K562 (cell line): ENCODE data around the gene MIX23. TPM values are rescaled to one million over a fixed set of nuclear protein-coding genes. Genes with fewer than 3 reads are reported as not detected.

Experiments
- CEBPB ChIP-seq: fragments of 450-650 bp; IDR thresholded peaks from 2 replicates; pipeline ENCODE4 v1.6.1; 2016; ENCODE audit warnings: missing genetic modification characterization, missing compliant biosample characterization
- DNMT1 ChIP-seq: fragments of 450-650 bp; IDR thresholded peaks from 2 replicates; pipeline ENCODE4 v1.6.1; 2016; ENCODE audit warnings: antibody characterized with exemption, mild to moderate bottlenecking
- FOXM1 ChIP-seq, 2 experiments: fragments of 450-650 bp in 1 of 2; sonication (generic) in 1 of 2; formaldehyde crosslinking in 1 of 2; IDR thresholded peaks; 2 replicates each; pipeline versions ENCODE4 v1.6.1 to v1.9.0; 2017 to 2022; ENCODE audit warnings: low read depth in 2 of 2, mild to moderate bottlenecking in 2 of 2, missing genetic modification reagents in 1 of 2, moderate library complexity in 1 of 2
- FUS ChIP-seq: fragments of 200-400 bp; formaldehyde crosslinking; optimal IDR thresholded peaks from 2 replicates; pipeline ENCODE3; 2017; ENCODE audit warnings: low read depth, low read length
- MIER1 ChIP-seq: fragments of 450-650 bp; IDR thresholded peaks from 2 replicates; pipeline ENCODE4 v1.6.1; 2016; ENCODE audit warnings: antibody characterized with exemption, mild to moderate bottlenecking, low read depth
- RFX5 ChIP-seq: IDR thresholded peaks from 2 replicates; pipeline ENCODE4 v1.6.1; 2011; ENCODE audit warnings: low read depth, mild to moderate bottlenecking, improper control_type of control experiment, low read length
- TFAM ChIP-seq: fragments of 250-450 bp; sonication (Bioruptor Pico); conservative IDR thresholded peaks from 2 replicates; pipeline ENCODE4 v1.5.0; 2021; ENCODE audit warnings: mild to moderate bottlenecking, moderate library complexity
- TSC22D4 ChIP-seq: fragments of 450-650 bp; IDR thresholded peaks from 2 replicates; pipeline ENCODE4 v1.6.1; 2016; ENCODE audit warnings: missing genetic modification characterization, missing biosample characterization, control low read depth
- ZNF143 ChIP-seq: sonication (generic); formaldehyde crosslinking; IDR thresholded peaks from 2 replicates; pipeline ENCODE4 v1.9.0; 2022; ENCODE audit warnings: mild to moderate bottlenecking, missing genetic modification reagents
- ZNF175 ChIP-seq: fragments of 200-800 bp; sonication (Bioruptor generic); IDR thresholded peaks from 2 replicates; pipeline ENCODE4 v1.6.1; 2016; ENCODE audit warnings: low read depth, mild to moderate bottlenecking, missing genetic modification characterization, missing compliant biosample characterization
- ZNF695 ChIP-seq: fragments of 450-650 bp; formaldehyde crosslinking; IDR thresholded peaks from 2 replicates; pipeline ENCODE4 v1.4.0; 2020; ENCODE audit warnings: mild to moderate bottlenecking, moderate library complexity
- polyA plus RNA-seq, 8 experiments: library from polyadenylated mRNA; depleted of rRNA in 4 of 8; stranded (reverse) in 5 of 8; unstranded in 3 of 8; fragments of >200 nt; fragmentation: Nextera tagmentation in 2 of 8; fragmentation: Illumina TruSeq in 1 of 8; extraction: Ambion mirVana in 2 of 8; extraction: Trizol in 1 of 8; gene quantifications; 2 replicates each; pipeline versions ENCODE4 v1.2.1 to v1.2.3, GENCODE V29; 2011 to 2014; ENCODE audit warnings: inconsistent platforms in 1 of 8, missing spikeins in 1 of 8
- total RNA-seq, 7 experiments: library from RNA; depleted of rRNA in 6 of 7; stranded (reverse); fragments of >200 nt in 6 of 7; fragmentation: Illumina TruSeq in 2 of 7; extraction: Trizol in 2 of 7; gene quantifications; 2 replicates each; pipeline versions ENCODE4 v1.2.1 to v1.2.3, GENCODE V29; 2011 to 2021; ENCODE audit warnings: low replicate concordance in 1 of 7
- TF ChIP-seq, protein P1 (sequence below), 3 experiments: IDR thresholded peaks in 2 of 3; conservative IDR thresholded peaks in 1 of 3; 2 replicates each; pipeline ENCODE4 v1.5.1; 2011 to 2012; ENCODE audit warnings: low read length in 3 of 3, mild to moderate bottlenecking in 3 of 3, control low read depth in 2 of 3, improper control_type of control experiment in 1 of 3, inconsistent platforms in 1 of 3, low read depth in 1 of 3, mixed read lengths in 1 of 3, moderate library complexity in 1 of 3; ENCODE audit not compliant: insufficient read depth in 2 of 3
- TF ChIP-seq, protein P2 (sequence below): fragments of 450-650 bp; conservative IDR thresholded peaks from 2 replicates; pipeline ENCODE4 v1.6.1; 2016; ENCODE audit warnings: missing genetic modification characterization, low read depth, mild to moderate bottlenecking, control low read depth, missing compliant biosample characterization
- TF ChIP-seq, protein P3 (sequence below): fragments of 450-650 bp; IDR thresholded peaks from one replicate; pipeline ENCODE4 v1.6.1; 2018; ENCODE audit warnings: mild to moderate bottlenecking, moderate library complexity; ENCODE audit not compliant: partially characterized antibody

Gene MIX23
- total and polyA plus RNA-seq, 9 of the 15 experiments (the other 6 are each of a cell fraction or from before 2014, with no cell fraction given): 45.5 to 185 (median 106) TPM

DNA sequence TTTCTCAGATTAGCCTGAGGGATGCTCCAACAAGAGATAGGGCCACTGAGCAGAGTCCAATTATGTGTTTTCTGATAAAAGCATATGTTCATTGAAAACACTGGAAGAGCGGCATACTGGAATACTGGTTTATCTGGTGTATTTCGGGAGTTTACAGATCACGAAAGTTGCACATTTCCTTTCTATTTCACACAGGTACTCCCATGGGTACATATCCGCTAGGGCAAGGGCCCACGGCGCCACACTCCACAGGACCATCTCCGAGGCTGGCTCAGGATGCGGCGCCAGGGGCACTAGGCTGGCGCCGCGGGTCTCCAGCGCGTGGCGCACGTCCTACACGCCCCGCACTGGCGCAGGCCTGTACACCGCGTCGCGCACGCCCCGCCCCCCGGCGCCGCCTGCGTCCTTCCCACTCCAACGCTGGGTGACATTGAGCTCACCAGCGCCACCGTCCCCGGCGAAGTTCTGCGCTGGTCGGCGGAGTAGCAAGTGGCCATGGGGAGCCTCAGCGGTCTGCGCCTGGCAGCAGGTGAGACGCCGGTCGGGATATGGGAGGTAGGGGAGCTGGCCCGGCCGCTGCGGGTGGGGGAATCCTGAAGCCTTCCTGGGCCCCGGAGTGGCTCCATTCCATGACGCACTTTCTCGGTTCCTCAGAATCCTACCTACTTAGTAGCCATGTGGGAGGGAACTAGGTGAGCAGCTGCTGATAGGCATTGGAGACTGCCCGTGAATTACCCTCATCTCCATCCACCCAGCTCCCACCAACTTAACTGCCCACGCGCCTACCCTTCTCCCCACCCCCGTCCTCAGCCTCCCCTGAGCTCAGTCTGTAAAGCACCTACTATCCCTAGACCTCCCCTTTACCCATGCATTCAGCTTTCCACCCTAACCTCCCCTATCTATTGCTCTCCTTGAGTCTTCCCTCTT is 1.0 kb upstream of the MIX23 start, which contains the start of gene FAM162A (continued):
- TF ChIP-seq, protein P1, sequence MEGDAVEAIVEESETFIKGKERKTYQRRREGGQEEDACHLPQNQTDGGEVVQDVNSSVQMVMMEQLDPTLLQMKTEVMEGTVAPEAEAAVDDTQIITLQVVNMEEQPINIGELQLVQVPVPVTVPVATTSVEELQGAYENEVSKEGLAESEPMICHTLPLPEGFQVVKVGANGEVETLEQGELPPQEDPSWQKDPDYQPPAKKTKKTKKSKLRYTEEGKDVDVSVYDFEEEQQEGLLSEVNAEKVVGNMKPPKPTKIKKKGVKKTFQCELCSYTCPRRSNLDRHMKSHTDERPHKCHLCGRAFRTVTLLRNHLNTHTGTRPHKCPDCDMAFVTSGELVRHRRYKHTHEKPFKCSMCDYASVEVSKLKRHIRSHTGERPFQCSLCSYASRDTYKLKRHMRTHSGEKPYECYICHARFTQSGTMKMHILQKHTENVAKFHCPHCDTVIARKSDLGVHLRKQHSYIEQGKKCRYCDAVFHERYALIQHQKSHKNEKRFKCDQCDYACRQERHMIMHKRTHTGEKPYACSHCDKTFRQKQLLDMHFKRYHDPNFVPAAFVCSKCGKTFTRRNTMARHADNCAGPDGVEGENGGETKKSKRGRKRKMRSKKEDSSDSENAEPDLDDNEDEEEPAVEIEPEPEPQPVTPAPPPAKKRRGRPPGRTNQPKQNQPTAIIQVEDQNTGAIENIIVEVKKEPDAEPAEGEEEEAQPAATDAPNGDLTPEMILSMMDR (IDR thresholded peaks at IDR 0.05 in 2 of 3, conservative IDR thresholded peaks at IDR 0.05 in 1 of 3; ENCODE audit: insufficient read depth in 2 of 3, low read depth in 1 of 3, low read length in 3 of 3): peak; percentile 62 to 82 (median 65)
- TF ChIP-seq DNMT1 (no peak), CEBPB (no peak), FUS (no peak), RFX5 (no peak), TSC22D4 (tag) (no peak), ZNF695 (no peak), ZNF143 (CRISPR knock-in tag) (no peak), FOXM1 (IDR thresholded peaks at IDR 0.05; ENCODE audit: low read depth) (no peak), FOXM1 (CRISPR knock-in tag; IDR thresholded peaks at IDR 0.05; ENCODE audit: low read depth) (no peak), ZNF175 (no peak), TFAM (CRISPR knock-in tag) (no peak), MIER1 (no peak)
- TF ChIP-seq, protein P2, sequence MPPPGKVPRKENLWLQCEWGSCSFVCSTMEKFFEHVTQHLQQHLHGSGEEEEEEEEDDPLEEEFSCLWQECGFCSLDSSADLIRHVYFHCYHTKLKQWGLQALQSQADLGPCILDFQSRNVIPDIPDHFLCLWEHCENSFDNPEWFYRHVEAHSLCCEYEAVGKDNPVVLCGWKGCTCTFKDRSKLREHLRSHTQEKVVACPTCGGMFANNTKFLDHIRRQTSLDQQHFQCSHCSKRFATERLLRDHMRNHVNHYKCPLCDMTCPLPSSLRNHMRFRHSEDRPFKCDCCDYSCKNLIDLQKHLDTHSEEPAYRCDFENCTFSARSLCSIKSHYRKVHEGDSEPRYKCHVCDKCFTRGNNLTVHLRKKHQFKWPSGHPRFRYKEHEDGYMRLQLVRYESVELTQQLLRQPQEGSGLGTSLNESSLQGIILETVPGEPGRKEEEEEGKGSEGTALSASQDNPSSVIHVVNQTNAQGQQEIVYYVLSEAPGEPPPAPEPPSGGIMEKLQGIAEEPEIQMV (tag): no peak
- TF ChIP-seq, protein P3, sequence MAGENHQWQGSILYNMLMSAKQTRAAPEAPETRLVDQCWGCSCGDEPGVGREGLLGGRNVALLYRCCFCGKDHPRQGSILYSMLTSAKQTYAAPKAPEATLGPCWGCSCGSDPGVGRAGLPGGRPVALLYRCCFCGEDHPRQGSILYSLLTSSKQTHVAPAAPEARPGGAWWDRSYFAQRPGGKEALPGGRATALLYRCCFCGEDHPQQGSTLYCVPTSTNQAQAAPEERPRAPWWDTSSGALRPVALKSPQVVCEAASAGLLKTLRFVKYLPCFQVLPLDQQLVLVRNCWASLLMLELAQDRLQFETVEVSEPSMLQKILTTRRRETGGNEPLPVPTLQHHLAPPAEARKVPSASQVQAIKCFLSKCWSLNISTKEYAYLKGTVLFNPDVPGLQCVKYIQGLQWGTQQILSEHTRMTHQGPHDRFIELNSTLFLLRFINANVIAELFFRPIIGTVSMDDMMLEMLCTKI: no peak
